A673 (cell line): Measurements from ENCODE around the gene MEOX1.

Source experiments
- CTCF ChIP-seq: fragments of 300-800, 200-600 bp; sonication (generic); conservative IDR thresholded peaks from 2 replicates; pipeline ENCODE4 v1.5.1; 2017; ENCODE audit warnings: low read depth, mild to moderate bottlenecking, antibody characterized with exemption, low read length, moderate library complexity, mixed read lengths
- EZH2 ChIP-seq: fragments of 200-600 bp; sonication (generic); IDR thresholded peaks from 2 replicates; pipeline ENCODE4 v1.6.1; 2017; ENCODE audit warnings: borderline replicate concordance, low read depth, mild to moderate bottlenecking, mixed read lengths, antibody characterized with exemption, low read length; ENCODE audit not compliant: poor library complexity, severe bottlenecking

GRCh38 chr17:43604549-43604948 lies 57.2 kb downstream of the MEOX1 start:
- TF ChIP-seq EZH2: no peak
- TF ChIP-seq CTCF: no peak
